ENCODE results near the gene RMP24.

GRCh38 chr18:36020174-36020711 is 47.8 kb downstream of the RMP24 start:
- TF ChIP-seq CTCF (IDR thresholded peaks at IDR 0.05) = no peak
- TF ChIP-seq POLR2A (IDR thresholded peaks at IDR 0.05) = no peak
